B cell (primary cell): Measurements from ENCODE around the gene ADCY3. TPM values are rescaled to one million over a fixed set of nuclear protein-coding genes. Genes with fewer than 3 reads are reported as not detected.

Experiments used
- ATAC-seq: fragments of 200-7000 bp; cut with Tn5 transposase; one replicate; pipeline ENCODE4 v1.10.0; 2021; ENCODE audit warnings: low read depth, mild to moderate bottlenecking, moderate number of reproducible peaks, moderate library complexity
- CTCF ChIA-PET: fragments of 350-600 bp; sonication (Branson Sonifier 250); formaldehyde crosslinking; loops from one replicate; lab custom pipeline; 2021; ENCODE audit warnings: antibody characterized with exemption, inconsistent platforms; lab: Charles Lee
- POLR2A ChIA-PET: fragments of 350-600 bp; sonication (Branson Sonifier 250); formaldehyde crosslinking; loops from one replicate; lab custom pipeline; 2021; ENCODE audit warnings: antibody characterized with exemption; lab: Charles Lee
- DNase-seq: peaks from one replicate; pipeline ENCODE4 v3.0.0; 2013
- H2AFZ ChIP-seq: 2 replicates; pipeline ENCODE4 v1.6.1; 2012; ENCODE audit warnings: mild to moderate bottlenecking, low read depth, low read length; ENCODE audit not compliant: insufficient read depth, poor library complexity, severe bottlenecking
- H3K27ac ChIP-seq, 2 donors: 1 replicate in 1 of 2; 2 replicates in 1 of 2; pipeline ENCODE4 v1.5.1; 2012 to 2013; ENCODE audit warnings: low read length in 2 of 2, mild to moderate bottlenecking in 2 of 2, moderate library complexity in 1 of 2
- H3K27me3 ChIP-seq, 4 experiments: fragments of 200-600 bp in 1 of 4; sonication (generic) in 1 of 4; replicated peaks in 1 of 4; 1 replicate in 2 of 4; 2 replicates in 2 of 4; pipeline versions ENCODE4 v1.6.1 to v1.7.0; 2013 to 2016; ENCODE audit warnings: low read length in 3 of 4, mild to moderate bottlenecking in 2 of 4, mixed read lengths in 1 of 4, moderate library complexity in 1 of 4; ENCODE audit not compliant: insufficient read depth in 4 of 4, control insufficient read depth in 3 of 4; ENCODE audit errors: control extremely low read depth in 1 of 4
- H3K36me3 ChIP-seq, 2 experiments: replicated peaks in 1 of 2; 1 replicate in 1 of 2; 2 replicates in 1 of 2; pipeline versions ENCODE4 v1.6.1 to v1.7.1; 2013; ENCODE audit warnings: low read length in 1 of 2; ENCODE audit not compliant: insufficient read depth in 2 of 2, control insufficient read depth in 1 of 2; ENCODE audit errors: control extremely low read depth in 1 of 2, extremely low read depth in 1 of 2
- H3K4me1 ChIP-seq, 2 donors: fragments of 200-600 bp in 1 of 2; sonication (generic) in 1 of 2; 1 replicate in 1 of 2; 2 replicates in 1 of 2; pipeline versions ENCODE4 v1.5.1 to v1.6.1; 2013 to 2017; ENCODE audit warnings: low read length in 2 of 2; ENCODE audit not compliant: control insufficient read depth in 2 of 2, insufficient read depth in 2 of 2
- H3K4me2 ChIP-seq: replicated peaks from 2 replicates; pipeline ENCODE3; 2012; ENCODE audit warnings: mild to moderate bottlenecking, low read depth, low read length; ENCODE audit not compliant: poor library complexity, severe bottlenecking
- H3K4me3 ChIP-seq, 5 experiments: fragments of 200-600 bp in 1 of 5; sonication (generic) in 1 of 5; 1 replicate in 3 of 5; 2 replicates in 2 of 5; pipeline versions ENCODE4 v1.5.1 to v1.7.0; 2011 to 2016; ENCODE audit warnings: low read length in 4 of 5, mild to moderate bottlenecking in 4 of 5, low read depth in 2 of 5, control low read depth in 1 of 5, moderate library complexity in 1 of 5; ENCODE audit not compliant: insufficient read depth in 1 of 5; ENCODE audit errors: control extremely low read depth in 1 of 5, extremely low read depth in 1 of 5
- H3K79me2 ChIP-seq: fragments of 200-600 bp; sonication (generic); one replicate; pipeline ENCODE4 v1.6.0; 2016; ENCODE audit warnings: low read length; ENCODE audit not compliant: control insufficient read depth, insufficient read depth
- H3K9ac ChIP-seq: fragments of 200-600 bp; sonication (generic); 2 replicates; pipeline ENCODE4 v1.6.1; 2017; ENCODE audit warnings: mild to moderate bottlenecking, low read length, moderate library complexity
- H3K9me3 ChIP-seq, 3 donors: one replicate each; pipeline versions ENCODE4 v1.6.1 to v1.7.1; 2013; ENCODE audit warnings: low read length in 2 of 3; ENCODE audit not compliant: control insufficient read depth in 2 of 3, insufficient read depth in 1 of 3; ENCODE audit errors: control extremely low read depth in 1 of 3
- H4K20me1 ChIP-seq: 2 replicates; pipeline ENCODE4 v1.6.0; 2012; ENCODE audit warnings: mild to moderate bottlenecking, low read length; ENCODE audit not compliant: insufficient read depth, control insufficient read depth, poor library complexity, severe bottlenecking
- H3K27ac Mint-ChIP-seq: one replicate; pipeline ENCODE4 v1.8.0; 2021; ENCODE audit warnings: mixed read lengths
- H3K27me3 Mint-ChIP-seq: one replicate; pipeline ENCODE4 v1.8.0; 2021; ENCODE audit warnings: mixed read lengths
- H3K4me1 Mint-ChIP-seq: one replicate; pipeline ENCODE4 v1.8.0; 2021; ENCODE audit warnings: mixed read lengths
- H3K4me3 Mint-ChIP-seq: one replicate; pipeline ENCODE4 v1.8.0; 2021; ENCODE audit warnings: mixed read lengths
- H3K9me3 Mint-ChIP-seq: one replicate; pipeline ENCODE4 v1.8.0; 2022; ENCODE audit warnings: mixed read lengths; ENCODE audit not compliant: insufficient read depth
- EZH2 ChIP-seq: IDR thresholded peaks from 2 replicates; pipeline ENCODE4 v1.6.1; 2012; ENCODE audit warnings: borderline replicate concordance, low read depth, mild to moderate bottlenecking, moderate library complexity, low read length; ENCODE audit not compliant: insufficient read depth, poor library complexity, severe bottlenecking
- WGBS: methylation state at CpG from one replicate; pipeline ENCODE4 v1.1.5; 2013; ENCODE audit warnings: missing lambda C conversion rate; ENCODE audit not compliant: insufficient coverage; 5-methylcytosine and 5-hydroxymethylcytosine counted together
- intact Hi-C: fragments of 100-400 bp; cut with micrococcal nuclease; formaldehyde crosslinking; loops from one replicate; pipeline ENCODE4 v1.10.0; 2022
- polyA plus RNA-seq: library from polyadenylated mRNA; depleted of rRNA; stranded (reverse); fragments of >200 nt; gene quantifications from 2 replicates; pipeline ENCODE4 v1.2.3, GENCODE V29; 2012
- total RNA-seq, 2 donors: library from RNA; stranded (reverse); fragments of 120-200 nt in 1 of 2; gene quantifications; 1 replicate in 1 of 2; 2 replicates in 1 of 2; pipeline versions ENCODE4 v1.2.3 to v1.2.4, GENCODE V29; 2013 to 2022
- TF ChIP-seq, protein P1 (sequence below): fragments of 200-600 bp; IDR thresholded peaks from one replicate; pipeline ENCODE4 v1.8.0; 2022; ENCODE audit warnings: antibody characterized with exemption, mild to moderate bottlenecking

The ADCY3 gene
- total and polyA plus RNA-seq, 2 donors (not counting 1 experiment from before 2014, with no cell fraction given), result 48.4 to 73.0 TPM

GRCh38 chr2:24881623-24882022 lies 38.4 kb downstream of the ADCY3 start:
- H2AFZ ChIP-seq, result no peak overlapping the region
- TF ChIP-seq EZH2, result no peak
- TF ChIP-seq, protein P1, sequence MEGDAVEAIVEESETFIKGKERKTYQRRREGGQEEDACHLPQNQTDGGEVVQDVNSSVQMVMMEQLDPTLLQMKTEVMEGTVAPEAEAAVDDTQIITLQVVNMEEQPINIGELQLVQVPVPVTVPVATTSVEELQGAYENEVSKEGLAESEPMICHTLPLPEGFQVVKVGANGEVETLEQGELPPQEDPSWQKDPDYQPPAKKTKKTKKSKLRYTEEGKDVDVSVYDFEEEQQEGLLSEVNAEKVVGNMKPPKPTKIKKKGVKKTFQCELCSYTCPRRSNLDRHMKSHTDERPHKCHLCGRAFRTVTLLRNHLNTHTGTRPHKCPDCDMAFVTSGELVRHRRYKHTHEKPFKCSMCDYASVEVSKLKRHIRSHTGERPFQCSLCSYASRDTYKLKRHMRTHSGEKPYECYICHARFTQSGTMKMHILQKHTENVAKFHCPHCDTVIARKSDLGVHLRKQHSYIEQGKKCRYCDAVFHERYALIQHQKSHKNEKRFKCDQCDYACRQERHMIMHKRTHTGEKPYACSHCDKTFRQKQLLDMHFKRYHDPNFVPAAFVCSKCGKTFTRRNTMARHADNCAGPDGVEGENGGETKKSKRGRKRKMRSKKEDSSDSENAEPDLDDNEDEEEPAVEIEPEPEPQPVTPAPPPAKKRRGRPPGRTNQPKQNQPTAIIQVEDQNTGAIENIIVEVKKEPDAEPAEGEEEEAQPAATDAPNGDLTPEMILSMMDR, result no peak
- H3K9ac ChIP-seq, result no peak overlapping the region
- H4K20me1 ChIP-seq, result no peaks in the 10 kb centered on the region
- 96% methylated on average over 6 of the region's 9 CpGs for WGBS
- H3K9me3 Mint-ChIP-seq, result no peaks in the 10 kb centered on the region
- no peak overlapping the region for H3K4me2 ChIP-seq
- CTCF ChIA-PET, result no interaction called here
- peaks cover 17 to 28% of the 10 kb centered on the region in 2 donors for H3K4me1 ChIP-seq
- H3K36me3 ChIP-seq, result peaks cover 0 to 5% of the 10 kb centered on the region in 2 experiments
- no peaks in the 10 kb centered on the region for H3K9me3 ChIP-seq
- DNase-seq (no peak), ATAC-seq (no peak)
- no peak overlapping the region for H3K4me3 ChIP-seq
- H3K27ac Mint-ChIP-seq, result peak overlapping the region; percentile 44
- no peak overlapping the region for H3K4me3 Mint-ChIP-seq
- peaks cover 40% of the 10 kb centered on the region for H3K79me2 ChIP-seq
- POLR2A ChIA-PET, result interaction anchor here (0.6 kb wide), 1 partner anchor 12 kb away, joined by 4 read pairs; no protein-coding TSS in a partner anchor
- H3K4me1 Mint-ChIP-seq, result peaks cover 56% of the 10 kb centered on the region
- H3K27me3 Mint-ChIP-seq, result no peaks in the 10 kb centered on the region
- no peaks in the 10 kb centered on the region for H3K27me3 ChIP-seq
- no peak overlapping the region for H3K27ac ChIP-seq
- intact Hi-C loops, result no loop called here

DNA sequence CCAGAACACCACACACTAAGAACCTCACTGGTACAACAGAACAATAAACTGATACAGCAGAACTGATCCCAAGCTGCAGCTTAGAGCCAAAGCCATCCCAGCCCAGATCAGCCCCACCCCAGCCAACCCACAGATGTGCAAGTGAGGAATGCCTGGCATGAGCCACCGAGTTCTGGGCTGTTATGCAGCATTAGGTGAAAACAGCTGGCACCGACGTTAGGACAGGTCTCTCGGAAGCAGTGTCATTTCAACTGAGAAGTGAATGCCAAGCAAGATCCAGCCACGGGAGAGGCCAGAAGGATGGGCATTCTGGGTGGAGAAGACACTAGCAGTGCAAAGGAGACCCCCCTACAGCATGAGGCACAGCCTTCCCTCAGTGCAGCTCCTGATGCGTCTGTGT lies 38.9 kb downstream of the ADCY3 start:
- Mint-ChIP-seq H3K27ac (no peak overlapping the region), H3K4me1 (peaks cover 52% of the 10 kb centered on the region), H3K4me3 (no peak overlapping the region), H3K9me3 (no peaks in the 10 kb centered on the region), H3K27me3 (no peaks in the 10 kb centered on the region)
- Histone ChIP-seq H3K79me2 (peaks cover 36% of the 10 kb centered on the region), H3K27ac (no peak overlapping the region), H3K36me3 (peaks cover 0 to 5% of the 10 kb centered on the region in 2 experiments), H3K4me2 (no peak overlapping the region), H4K20me1 (no peaks in the 10 kb centered on the region), H3K27me3 (no peaks in the 10 kb centered on the region), H3K4me1 (peaks cover 12 to 23% of the 10 kb centered on the region in 2 donors), H3K9me3 (no peaks in the 10 kb centered on the region), H3K4me3 (no peak overlapping the region), H2AFZ (no peak overlapping the region), H3K9ac (no peak overlapping the region)
- intact Hi-C loops, result no loop called here
- no peak for DNase-seq
- no peak for TF ChIP-seq EZH2
- TF ChIP-seq, protein P1, result no peak
- POLR2A ChIA-PET, result interaction anchor here (0.6 kb wide), 1 partner anchor 11 kb away, joined by 4 read pairs; no protein-coding TSS in a partner anchor
- 98% methylated on average over 6 of the region's 6 CpGs for WGBS
- no peak for ATAC-seq
- CTCF ChIA-PET, result no interaction called here
